ENCODE results near the gene MICOS13.

Gene MICOS13

GRCh38 chr19:5691822-5692722 is 11.8 kb upstream of the MICOS13 start:
- Histone ChIP-seq H3K23ac (ENCODE audit: low read depth, low read length, poor library complexity) (peak overlapping the region; percentile 92), H3K4ac (ENCODE audit: low read length) (no peak overlapping the region), H2BK15ac (ENCODE audit: low read length) (no peak overlapping the region), H2AK5ac (ENCODE audit: low read depth, low read length) (no peak overlapping the region), H3K18ac (ENCODE audit: low read length) (no peak overlapping the region), H3K4me1 (ENCODE audit: control insufficient read depth in 2 of 2, insufficient read depth in 1 of 2, low read depth in 1 of 2, low read length in 2 of 2) (peaks cover 2 to 4% of the 10 kb centered on the region in 2 donors), H2BK12ac (ENCODE audit: low read length) (no peak overlapping the region), H3K9ac (ENCODE audit: low read depth, low read length, poor library complexity) (no peak overlapping the region), H4K8ac (ENCODE audit: low read depth, low read length) (no peak overlapping the region), H2BK120ac (ENCODE audit: low read depth, low read length) (no peak overlapping the region), H3K4me2 (ENCODE audit: insufficient read depth, low read length, poor library complexity, severe bottlenecking) (peak overlapping the region; percentile 75), H3K9me3 (replicated peaks in 1 of 2; ENCODE audit: control insufficient read depth in 2 of 2, insufficient read depth in 1 of 2, low read depth in 1 of 2, low read length in 2 of 2) (peaks cover 0 to 4% of the 10 kb centered on the region in 2 donors), H3K4me3 (ENCODE audit: low read length in 2 of 2) (peak overlapping the region; percentile 16 to 97), H3K27ac (replicated peaks; ENCODE audit: low read length) (no peak overlapping the region), H3K14ac (ENCODE audit: low read length) (no peak overlapping the region), H3K36me3 (replicated peaks in 1 of 2; ENCODE audit: control insufficient read depth in 2 of 2, insufficient read depth in 2 of 2, low read length in 2 of 2) (peaks cover 48 to 63% of the 10 kb centered on the region in 2 donors), H4K91ac (ENCODE audit: low read depth, low read length, poor library complexity) (no peak overlapping the region), H2BK5ac (ENCODE audit: low read length) (peak overlapping the region; percentile 39), H3K27me3 (ENCODE audit: control insufficient read depth in 3 of 3, insufficient read depth in 3 of 3, low read depth in 1 of 3, low read length in 3 of 3) (no peaks in the 10 kb centered on the region), H3K79me1 (ENCODE audit: low read depth, low read length) (peaks cover 45% of the 10 kb centered on the region), H2AFZ (ENCODE audit: low read length) (no peak overlapping the region)
- WGBS, 2 donors (ENCODE audit: extremely low coverage in 2 of 2, insufficient read length in 2 of 2, insufficient replicate concordance in 1 of 2): no CpG with 5 or more reads among the region's 42 CpGs
- DNase-seq (ENCODE audit: low spot score): no peak

- no CpG with 5 or more reads among the region's 54 CpGs for WGBS, 2 donors (ENCODE audit: extremely low coverage in 2 of 2, insufficient read length in 2 of 2, insufficient replicate concordance in 1 of 2)
- Histone ChIP-seq H3K14ac (ENCODE audit: low read length) (peak overlapping the region; percentile 82), H3K9ac (ENCODE audit: low read depth, low read length, poor library complexity) (peak overlapping the region; percentile 100), H3K27me3 (ENCODE audit: control insufficient read depth in 3 of 3, insufficient read depth in 3 of 3, low read depth in 1 of 3, low read length in 3 of 3) (no peaks in the 10 kb centered on the region), H2BK15ac (ENCODE audit: low read length) (no peak overlapping the region), H4K91ac (ENCODE audit: low read depth, low read length, poor library complexity) (no peak overlapping the region), H2AK5ac (ENCODE audit: low read depth, low read length) (peak overlapping the region; percentile 96), H3K79me1 (ENCODE audit: low read depth, low read length) (peaks cover 42% of the 10 kb centered on the region), H3K4me2 (ENCODE audit: insufficient read depth, low read length, poor library complexity, severe bottlenecking) (peak overlapping the region; percentile 75), H3K9me3 (replicated peaks in 1 of 2; ENCODE audit: control insufficient read depth in 2 of 2, insufficient read depth in 1 of 2, low read depth in 1 of 2, low read length in 2 of 2) (peaks cover 0 to 4% of the 10 kb centered on the region in 2 donors), H3K36me3 (replicated peaks in 1 of 2; ENCODE audit: control insufficient read depth in 2 of 2, insufficient read depth in 2 of 2, low read length in 2 of 2) (peaks cover 42 to 54% of the 10 kb centered on the region in 2 donors), H2AFZ (ENCODE audit: low read length) (no peak overlapping the region), H2BK120ac (ENCODE audit: low read depth, low read length) (no peak overlapping the region), H2BK5ac (ENCODE audit: low read length) (peak overlapping the region; percentile 99), H3K4me3 (ENCODE audit: low read length in 2 of 2) (peak overlapping the region; percentile 97 to 100), H3K27ac (replicated peaks; ENCODE audit: low read length) (no peak overlapping the region), H2BK12ac (ENCODE audit: low read length) (no peak overlapping the region), H3K23ac (ENCODE audit: low read depth, low read length, poor library complexity) (peak overlapping the region; percentile 92), H3K4me1 (ENCODE audit: control insufficient read depth in 2 of 2, insufficient read depth in 1 of 2, low read depth in 1 of 2, low read length in 2 of 2) (peaks cover 4 to 5% of the 10 kb centered on the region in 2 donors), H4K8ac (ENCODE audit: low read depth, low read length) (no peak overlapping the region), H3K18ac (ENCODE audit: low read length) (peak overlapping the region; percentile 99), H3K4ac (ENCODE audit: low read length) (no peak overlapping the region)
- no peak for DNase-seq (ENCODE audit: low spot score)
Measured at GRCh38 chr19:5690955-5691821, 10.9 kb upstream of the MICOS13 start.

- DNase-seq (ENCODE audit: low spot score): peak; percentile 97
- no CpG with 5 or more reads among the region's 73 CpGs for WGBS, 2 donors (ENCODE audit: extremely low coverage in 2 of 2, insufficient read length in 2 of 2, insufficient replicate concordance in 1 of 2)
Measured at GRCh38 chr19:5690125-5690954, 10.0 kb upstream of the MICOS13 start, which contains the start of gene RPL36. Gene RPL36, plus strand, starts transcription at chr19:5690295. Its CDS starts 213 bp downstream, at chr19:5690508.

More at GRCh38 chr19:5690125-5690954, 10.0 kb upstream of the MICOS13 start, which contains the start of gene RPL36:
- Histone ChIP-seq H3K23ac (ENCODE audit: low read depth, low read length, poor library complexity) (peak within 1 kb of the TSS; percentile 99), H3K4me3 (ENCODE audit: low read length in 2 of 2) (peak within 1 kb of the TSS; percentile 97 to 100), H3K36me3 (replicated peaks in 1 of 2; ENCODE audit: control insufficient read depth in 2 of 2, insufficient read depth in 2 of 2, low read length in 2 of 2) (peaks cover 35 to 46% of the 10 kb centered on the region in 2 donors), H2BK12ac (ENCODE audit: low read length) (no peak within 1 kb of the TSS), H3K27me3 (ENCODE audit: control insufficient read depth in 3 of 3, insufficient read depth in 3 of 3, low read depth in 1 of 3, low read length in 3 of 3) (no peaks in the 10 kb centered on the region), H3K9ac (ENCODE audit: low read depth, low read length, poor library complexity) (peak within 1 kb of the TSS; percentile 100), H3K4ac (ENCODE audit: low read length) (peak within 1 kb of the TSS; percentile 95), H3K27ac (replicated peaks; ENCODE audit: low read length) (peak within 1 kb of the TSS; percentile 90), H2AK5ac (ENCODE audit: low read depth, low read length) (peak within 1 kb of the TSS; percentile 96), H2BK120ac (ENCODE audit: low read depth, low read length) (peak within 1 kb of the TSS; percentile 61), H2AFZ (ENCODE audit: low read length) (peak within 1 kb of the TSS; percentile 87), H3K14ac (ENCODE audit: low read length) (peak within 1 kb of the TSS; percentile 100), H3K4me1 (ENCODE audit: control insufficient read depth in 2 of 2, insufficient read depth in 1 of 2, low read depth in 1 of 2, low read length in 2 of 2) (peaks cover 4 to 5% of the 10 kb centered on the region in 2 donors), H3K79me1 (ENCODE audit: low read depth, low read length) (peaks cover 38% of the 10 kb centered on the region), H2BK5ac (ENCODE audit: low read length) (peak within 1 kb of the TSS; percentile 99), H3K18ac (ENCODE audit: low read length) (peak within 1 kb of the TSS; percentile 99), H4K8ac (ENCODE audit: low read depth, low read length) (no peak within 1 kb of the TSS), H3K4me2 (ENCODE audit: insufficient read depth, low read length, poor library complexity, severe bottlenecking) (peak within 1 kb of the TSS; percentile 75), H3K9me3 (replicated peaks in 1 of 2; ENCODE audit: control insufficient read depth in 2 of 2, insufficient read depth in 1 of 2, low read depth in 1 of 2, low read length in 2 of 2) (peaks cover 0 to 4% of the 10 kb centered on the region in 2 donors), H4K91ac (ENCODE audit: low read depth, low read length, poor library complexity) (peak within 1 kb of the TSS; percentile 95), H2BK15ac (ENCODE audit: low read length) (no peak within 1 kb of the TSS)

All from neuronal stem cell (in vitro differentiated cells).